ENCODE results near the gene CASS4.

The CASS4 gene

GRCh38 chr20:56414842-56415765 lies 3.0 kb downstream of the CASS4 start:
- Histone ChIP-seq H3K4me1 (ENCODE audit: control insufficient read depth, low read depth, low read length) (no peaks in the 10 kb centered on the region), H3K9me3 (ENCODE audit: control insufficient read depth, low read depth, low read length) (no peaks in the 10 kb centered on the region), H3K9ac (ENCODE audit: low read length) (no peak overlapping the region), H3K27me3 (ENCODE audit: control insufficient read depth, insufficient read depth, low read length) (no peaks in the 10 kb centered on the region), H3K36me3 (ENCODE audit: control insufficient read depth, low read depth, low read length) (peaks cover 4% of the 10 kb centered on the region), H3K4me3 (ENCODE audit: low read length) (no peak overlapping the region), H3K27ac (ENCODE audit: low read length) (no peak overlapping the region)

- no peak overlapping the region for H3K27ac ChIP-seq (ENCODE audit: low read length)
- no peaks in the 10 kb centered on the region for H3K9me3 ChIP-seq (ENCODE audit: control insufficient read depth, low read depth, low read length)
- H3K4me3 ChIP-seq (ENCODE audit: low read length) = no peak overlapping the region
- no peaks in the 10 kb centered on the region for H3K4me1 ChIP-seq (ENCODE audit: control insufficient read depth, low read depth, low read length)
- peaks cover 9% of the 10 kb centered on the region for H3K27me3 ChIP-seq (ENCODE audit: control insufficient read depth, insufficient read depth, low read length)
- H3K9ac ChIP-seq (ENCODE audit: low read length) = no peak overlapping the region
- peaks cover 4% of the 10 kb centered on the region for H3K36me3 ChIP-seq (ENCODE audit: control insufficient read depth, low read depth, low read length)
These were observed 5.3 kb downstream of the CASS4 start for GRCh38 chr20:56417402-56417801.

GRCh38 chr20:56417911-56418310 lies 5.9 kb downstream of the CASS4 start:
- Histone ChIP-seq H3K4me1 (ENCODE audit: control insufficient read depth, low read depth, low read length) (no peaks in the 10 kb centered on the region), H3K27me3 (ENCODE audit: control insufficient read depth, insufficient read depth, low read length) (peaks cover 9% of the 10 kb centered on the region), H3K4me3 (ENCODE audit: low read length) (no peak overlapping the region), H3K9me3 (ENCODE audit: control insufficient read depth, low read depth, low read length) (no peaks in the 10 kb centered on the region), H3K9ac (ENCODE audit: low read length) (no peak overlapping the region), H3K36me3 (ENCODE audit: control insufficient read depth, low read depth, low read length) (peaks cover 4% of the 10 kb centered on the region), H3K27ac (ENCODE audit: low read length) (no peak overlapping the region)

DNA sequence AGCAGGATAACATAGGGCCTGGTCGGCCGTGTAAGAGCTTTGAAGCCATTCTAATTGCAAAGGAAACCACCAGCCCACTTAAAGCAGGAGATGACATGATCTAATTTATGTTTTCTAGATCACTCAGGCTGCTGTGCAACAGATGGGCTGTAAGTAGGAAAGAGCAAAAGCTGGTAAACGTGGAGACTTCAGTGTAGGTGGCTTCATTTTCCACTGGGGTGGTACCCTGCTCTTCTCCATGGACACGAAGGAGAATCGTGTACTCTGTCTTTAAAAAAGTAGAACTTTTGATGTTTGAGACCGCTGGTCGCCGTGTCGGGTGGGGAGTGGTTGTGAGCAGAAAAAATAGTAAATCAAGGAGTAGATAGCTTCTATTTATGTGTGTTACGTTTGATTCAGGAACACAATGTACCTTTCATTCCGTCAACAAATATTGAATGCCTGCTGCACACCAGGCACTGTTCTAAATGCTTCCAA lies 6.4 kb downstream of the CASS4 start:
- Histone ChIP-seq H3K9me3 (ENCODE audit: control insufficient read depth, low read depth, low read length) (no peaks in the 10 kb centered on the region), H3K9ac (ENCODE audit: low read length) (no peak overlapping the region), H3K4me1 (ENCODE audit: control insufficient read depth, low read depth, low read length) (no peaks in the 10 kb centered on the region), H3K27ac (ENCODE audit: low read length) (no peak overlapping the region), H3K27me3 (ENCODE audit: control insufficient read depth, insufficient read depth, low read length) (peaks cover 9% of the 10 kb centered on the region), H3K4me3 (ENCODE audit: low read length) (no peak overlapping the region), H3K36me3 (ENCODE audit: control insufficient read depth, low read depth, low read length) (peaks cover 4% of the 10 kb centered on the region)

GRCh38 chr20:56420028-56420427 lies 8.0 kb downstream of the CASS4 start:
- Histone ChIP-seq H3K4me3 (ENCODE audit: low read length) (no peak overlapping the region), H3K36me3 (ENCODE audit: control insufficient read depth, low read depth, low read length) (peaks cover 4% of the 10 kb centered on the region), H3K27ac (ENCODE audit: low read length) (no peak overlapping the region), H3K4me1 (ENCODE audit: control insufficient read depth, low read depth, low read length) (no peaks in the 10 kb centered on the region), H3K9me3 (ENCODE audit: control insufficient read depth, low read depth, low read length) (no peaks in the 10 kb centered on the region), H3K27me3 (ENCODE audit: control insufficient read depth, insufficient read depth, low read length) (peaks cover 9% of the 10 kb centered on the region), H3K9ac (ENCODE audit: low read length) (no peak overlapping the region)

- H3K9ac ChIP-seq (ENCODE audit: low read length) = no peak overlapping the region
- H3K9me3 ChIP-seq (ENCODE audit: control insufficient read depth, low read depth, low read length) = no peaks in the 10 kb centered on the region
- H3K36me3 ChIP-seq (ENCODE audit: control insufficient read depth, low read depth, low read length) = peaks cover 4% of the 10 kb centered on the region
- H3K27ac ChIP-seq (ENCODE audit: low read length) = no peak overlapping the region
- no peak overlapping the region for H3K4me3 ChIP-seq (ENCODE audit: low read length)
- peaks cover 9% of the 10 kb centered on the region for H3K27me3 ChIP-seq (ENCODE audit: control insufficient read depth, insufficient read depth, low read length)
- no peaks in the 10 kb centered on the region for H3K4me1 ChIP-seq (ENCODE audit: control insufficient read depth, low read depth, low read length)
These were observed 9.1 kb downstream of the CASS4 start for GRCh38 chr20:56420940-56421688.

GRCh38 chr20:56422076-56422823 lies 10.2 kb downstream of the CASS4 start:
- no peak overlapping the region for H3K4me3 ChIP-seq (ENCODE audit: low read length)
- peaks cover 9% of the 10 kb centered on the region for H3K27me3 ChIP-seq (ENCODE audit: control insufficient read depth, insufficient read depth, low read length)
- no peaks in the 10 kb centered on the region for H3K4me1 ChIP-seq (ENCODE audit: control insufficient read depth, low read depth, low read length)
- no peaks in the 10 kb centered on the region for H3K9me3 ChIP-seq (ENCODE audit: control insufficient read depth, low read depth, low read length)
- no peaks in the 10 kb centered on the region for H3K36me3 ChIP-seq (ENCODE audit: control insufficient read depth, low read depth, low read length)
- no peak overlapping the region for H3K27ac ChIP-seq (ENCODE audit: low read length)
- H3K9ac ChIP-seq (ENCODE audit: low read length) = no peak overlapping the region

DNA sequence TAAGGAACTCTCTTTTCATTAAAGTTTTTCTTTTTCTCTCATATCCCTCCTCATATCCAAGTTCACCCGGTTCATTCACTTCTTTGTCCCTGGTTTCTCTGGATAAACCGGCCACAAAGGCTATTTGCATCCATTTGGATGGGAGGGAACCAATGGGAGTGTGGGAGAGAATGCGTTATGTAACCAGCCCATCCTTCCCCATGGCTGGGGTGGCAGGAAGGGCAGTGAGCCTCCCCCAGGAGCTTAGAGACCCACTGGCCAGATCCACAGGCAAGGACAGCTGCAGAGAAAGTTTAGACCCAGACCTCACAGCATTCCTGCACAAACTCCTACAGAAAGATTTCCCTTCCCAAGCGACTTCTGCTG lies 10.7 kb downstream of the CASS4 start:
- Histone ChIP-seq H3K27me3 (ENCODE audit: control insufficient read depth, insufficient read depth, low read length) (peaks cover 9% of the 10 kb centered on the region), H3K4me1 (ENCODE audit: control insufficient read depth, low read depth, low read length) (no peaks in the 10 kb centered on the region), H3K9me3 (ENCODE audit: control insufficient read depth, low read depth, low read length) (no peaks in the 10 kb centered on the region), H3K36me3 (ENCODE audit: control insufficient read depth, low read depth, low read length) (no peaks in the 10 kb centered on the region), H3K4me3 (ENCODE audit: low read length) (no peak overlapping the region), H3K9ac (ENCODE audit: low read length) (no peak overlapping the region), H3K27ac (ENCODE audit: low read length) (no peak overlapping the region)

DNA sequence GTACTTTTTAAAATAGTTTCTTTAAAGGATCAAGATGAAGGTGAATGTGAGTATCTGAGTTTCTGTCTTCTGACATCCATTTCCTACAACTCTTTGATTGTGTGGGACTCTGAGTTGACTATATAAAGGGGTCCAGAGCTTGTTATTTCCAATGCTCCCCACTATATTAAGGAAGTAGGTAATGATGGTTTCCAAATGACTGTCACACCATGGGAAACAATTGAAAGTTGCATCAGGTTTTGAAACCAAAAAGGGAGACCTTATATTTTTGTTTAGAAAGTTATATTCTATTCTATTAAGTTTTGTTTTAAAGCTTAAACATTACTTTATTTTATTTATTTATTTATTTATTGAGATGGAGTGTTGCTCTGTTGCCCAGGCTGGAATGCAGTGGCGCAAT lies 11.2 kb downstream of the CASS4 start:
- H3K27me3 ChIP-seq (ENCODE audit: control insufficient read depth, insufficient read depth, low read length) = peaks cover 9% of the 10 kb centered on the region
- H3K9ac ChIP-seq (ENCODE audit: low read length) = no peak overlapping the region
- no peak overlapping the region for H3K27ac ChIP-seq (ENCODE audit: low read length)
- H3K4me1 ChIP-seq (ENCODE audit: control insufficient read depth, low read depth, low read length) = no peaks in the 10 kb centered on the region
- no peak overlapping the region for H3K4me3 ChIP-seq (ENCODE audit: low read length)
- no peaks in the 10 kb centered on the region for H3K36me3 ChIP-seq (ENCODE audit: control insufficient read depth, low read depth, low read length)
- H3K9me3 ChIP-seq (ENCODE audit: control insufficient read depth, low read depth, low read length) = no peaks in the 10 kb centered on the region

DNA sequence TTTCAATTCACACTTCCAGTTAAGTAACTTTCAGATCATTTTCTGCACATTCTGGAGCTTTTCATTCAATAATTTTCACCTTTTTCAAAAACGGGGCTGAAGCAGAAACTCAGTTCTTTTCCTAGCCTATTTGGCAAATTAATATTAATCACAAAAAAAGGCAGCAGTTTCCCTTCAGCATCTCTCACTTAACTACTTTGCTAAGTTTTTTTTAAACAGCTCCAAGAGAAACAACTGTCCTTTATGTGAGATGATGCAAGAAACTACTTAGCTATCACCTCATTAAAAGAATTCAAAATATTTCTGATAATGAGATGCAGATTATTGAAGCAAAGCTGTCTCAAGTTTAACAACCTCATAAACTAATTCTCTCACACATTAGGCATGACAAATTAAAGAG lies 11.8 kb downstream of the CASS4 start:
- Histone ChIP-seq H3K9me3 (ENCODE audit: control insufficient read depth, low read depth, low read length) (no peaks in the 10 kb centered on the region), H3K4me1 (ENCODE audit: control insufficient read depth, low read depth, low read length) (no peaks in the 10 kb centered on the region), H3K4me3 (ENCODE audit: low read length) (no peak overlapping the region), H3K27ac (ENCODE audit: low read length) (no peak overlapping the region), H3K36me3 (ENCODE audit: control insufficient read depth, low read depth, low read length) (no peaks in the 10 kb centered on the region), H3K27me3 (ENCODE audit: control insufficient read depth, insufficient read depth, low read length) (peaks cover 9% of the 10 kb centered on the region), H3K9ac (ENCODE audit: low read length) (no peak overlapping the region)

GRCh38 chr20:56424931-56425330 lies 12.9 kb downstream of the CASS4 start:
- Histone ChIP-seq H3K4me3 (ENCODE audit: low read length) (no peak overlapping the region), H3K27me3 (ENCODE audit: control insufficient read depth, insufficient read depth, low read length) (peaks cover 9% of the 10 kb centered on the region), H3K36me3 (ENCODE audit: control insufficient read depth, low read depth, low read length) (no peaks in the 10 kb centered on the region), H3K27ac (ENCODE audit: low read length) (no peak overlapping the region), H3K9ac (ENCODE audit: low read length) (no peak overlapping the region), H3K9me3 (ENCODE audit: control insufficient read depth, low read depth, low read length) (no peaks in the 10 kb centered on the region), H3K4me1 (ENCODE audit: control insufficient read depth, low read depth, low read length) (no peaks in the 10 kb centered on the region)

All from iPS-18a (cell line).